Muscle of leg (tissue), 9 donors: ENCODE measurements around the gene TRIM5. TPM values are rescaled to one million over a fixed set of nuclear protein-coding genes. Genes with fewer than 3 reads are reported as not detected.

Experiments used
- polyA plus RNA-seq, 8 donors: library from polyadenylated mRNA; unstranded; fragments of 120-200 nt; gene quantifications; one replicate each; pipeline versions ENCODE4 v1.2.1 to v1.2.3, GENCODE V29; 2013; ENCODE audit warnings: inconsistent platforms in 1 of 8, low replicate concordance in 1 of 8; ENCODE audit not compliant: insufficient read length in 8 of 8, insufficient read depth in 1 of 8
- total RNA-seq: library from RNA; stranded (reverse); fragments of 120-200 nt; gene quantifications from one replicate; pipeline ENCODE4 v1.2.4, GENCODE V29; 2013

TRIM5 gene
- total and polyA plus RNA-seq, 9 donors = 11.4 to 18.6 (median 13.8) TPM

Other genes starting within 250 kb of the TRIM5 start
- gene OR51I1, start 243.6 kb downstream of the TRIM5 start, total RNA-seq = not detected
- gene OR51I1, start 243.6 kb downstream of the TRIM5 start, polyA plus RNA-seq = not detected
- gene OR51I2, start 235.8 kb downstream of the TRIM5 start, total RNA-seq = not detected
- not detected for gene OR51I2, start 235.8 kb downstream of the TRIM5 start, polyA plus RNA-seq
- not detected for gene OR52D1, start 196.4 kb downstream of the TRIM5 start, total RNA-seq
- gene OR52D1, start 196.4 kb downstream of the TRIM5 start, polyA plus RNA-seq = not detected
- gene UBQLN3, start 175.1 kb downstream of the TRIM5 start, total RNA-seq = 0.13 TPM
- gene UBQLN3, start 175.1 kb downstream of the TRIM5 start, polyA plus RNA-seq = not detected
- gene UBQLNL, start 168.4 kb downstream of the TRIM5 start, total RNA-seq = 0.18 TPM
- under 1 TPM; 0.11 to 0.38 (median 0.23) TPM for gene UBQLNL, start 168.4 kb downstream of the TRIM5 start, polyA plus RNA-seq
- 0.22 TPM for gene OR52H1, start 136.5 kb downstream of the TRIM5 start, total RNA-seq
- gene OR52H1, start 136.5 kb downstream of the TRIM5 start, polyA plus RNA-seq = not detected
- not detected for gene OR52B6, start 104.2 kb downstream of the TRIM5 start, total RNA-seq
- gene OR52B6, start 104.2 kb downstream of the TRIM5 start, polyA plus RNA-seq = not detected
- gene TRIM6, start 88.4 kb downstream of the TRIM5 start, total RNA-seq = 1.5 TPM
- 1 to 10 TPM; 1.1 to 3.4 (median 1.3) TPM for gene TRIM6, start 88.4 kb downstream of the TRIM5 start, polyA plus RNA-seq
- 6.4 TPM for gene TRIM34, start 60.1 kb downstream of the TRIM5 start, total RNA-seq
- 1 to 10 TPM; 2.9 to 6.0 (median 4.6) TPM for gene TRIM34, start 60.1 kb downstream of the TRIM5 start, polyA plus RNA-seq
- gene TRIM22, start 4.7 kb upstream of the TRIM5 start, total RNA-seq = 8.2 TPM
- 10 to 100 TPM in 4 of 8 donors, 1 to 10 TPM in 4; 6.7 to 12.1 (median 9.7) TPM for gene TRIM22, start 4.7 kb upstream of the TRIM5 start, polyA plus RNA-seq
- not detected for gene OR56B1, start 51.4 kb upstream of the TRIM5 start, total RNA-seq
- under 1 TPM in 1 of 8 donors, not detected in 7; 0.08 TPM for gene OR56B1, start 51.4 kb upstream of the TRIM5 start, polyA plus RNA-seq
- not detected for gene OR52N4, start 69.2 kb upstream of the TRIM5 start, total RNA-seq
- gene OR52N4, start 69.2 kb upstream of the TRIM5 start, polyA plus RNA-seq = under 1 TPM in 4 of 8 donors, not detected in 4; 0.12 to 0.24 (median 0.18) TPM
- gene OR52N5, start 98.3 kb upstream of the TRIM5 start, total RNA-seq = not detected
- not detected for gene OR52N5, start 98.3 kb upstream of the TRIM5 start, polyA plus RNA-seq
- gene OR52N1, start 106.2 kb upstream of the TRIM5 start, total RNA-seq = not detected
- gene OR52N1, start 106.2 kb upstream of the TRIM5 start, polyA plus RNA-seq = not detected
- gene OR52N2, start 123.8 kb upstream of the TRIM5 start, total RNA-seq = not detected
- not detected for gene OR52N2, start 123.8 kb upstream of the TRIM5 start, polyA plus RNA-seq
- not detected for gene OR52E6, start 156.8 kb upstream of the TRIM5 start, total RNA-seq
- not detected for gene OR52E6, start 156.8 kb upstream of the TRIM5 start, polyA plus RNA-seq
- gene OR52E8, start 172.6 kb upstream of the TRIM5 start, total RNA-seq = not detected
- not detected for gene OR52E8, start 172.6 kb upstream of the TRIM5 start, polyA plus RNA-seq
- gene OR52E4, start 195.6 kb upstream of the TRIM5 start, total RNA-seq = not detected
- gene OR52E4, start 195.6 kb upstream of the TRIM5 start, polyA plus RNA-seq = not detected
- not detected for gene OR52E5, start 208.1 kb upstream of the TRIM5 start, total RNA-seq
- not detected for gene OR52E5, start 208.1 kb upstream of the TRIM5 start, polyA plus RNA-seq